ENCODE results near the gene GPR150.
A peak's percentile ranks its signal among the peaks of the same experiment; 100 is the strongest.

Gene GPR150

GRCh38 chr5:95620030-95620869, at the start of gene GPR150:
Gene GPR150 (plus strand): TSS chr5:95620087. CDS start chr5:95620276, 189 bp downstream.
- H3K9me3 ChIP-seq (ENCODE audit: control insufficient read depth, low read depth, low read length) = no peaks in the 10 kb centered on the region
- H3K27ac ChIP-seq (ENCODE audit: low read length) = no peak within 1 kb of the TSS
- peaks cover 8% of the 10 kb centered on the region for H3K4me1 ChIP-seq (ENCODE audit: control insufficient read depth, low read depth, low read length)
- H3K9ac ChIP-seq (ENCODE audit: low read length) = no peak within 1 kb of the TSS
- H3K36me3 ChIP-seq (ENCODE audit: control insufficient read depth, low read depth, low read length) = no peaks in the 10 kb centered on the region
- H3K4me3 ChIP-seq (ENCODE audit: low read length) = peak within 1 kb of the TSS; percentile 52
- peaks cover 53% of the 10 kb centered on the region for H3K27me3 ChIP-seq (ENCODE audit: control insufficient read depth, insufficient read depth, low read length)

- no peak overlapping the region for H3K27ac ChIP-seq (ENCODE audit: low read length)
- no peaks in the 10 kb centered on the region for H3K27me3 ChIP-seq (ENCODE audit: control insufficient read depth, insufficient read depth, low read length)
- H3K36me3 ChIP-seq (ENCODE audit: control insufficient read depth, low read depth, low read length) = peaks cover 3% of the 10 kb centered on the region
- no peak overlapping the region for H3K4me3 ChIP-seq (ENCODE audit: low read length)
- H3K9ac ChIP-seq (ENCODE audit: low read length) = no peak overlapping the region
- H3K9me3 ChIP-seq (ENCODE audit: control insufficient read depth, low read depth, low read length) = no peaks in the 10 kb centered on the region
- H3K4me1 ChIP-seq (ENCODE audit: control insufficient read depth, low read depth, low read length) = no peaks in the 10 kb centered on the region
Observed at GRCh38 chr5:95572016-95572415, 47.9 kb upstream of the GPR150 start.

GRCh38 chr5:95581576-95581975, 38.3 kb upstream of the GPR150 start:
- Histone ChIP-seq H3K36me3 (ENCODE audit: control insufficient read depth, low read depth, low read length) (no peaks in the 10 kb centered on the region), H3K9me3 (ENCODE audit: control insufficient read depth, low read depth, low read length) (no peaks in the 10 kb centered on the region), H3K27me3 (ENCODE audit: control insufficient read depth, insufficient read depth, low read length) (no peaks in the 10 kb centered on the region), H3K9ac (ENCODE audit: low read length) (no peak overlapping the region), H3K27ac (ENCODE audit: low read length) (no peak overlapping the region), H3K4me1 (ENCODE audit: control insufficient read depth, low read depth, low read length) (no peaks in the 10 kb centered on the region), H3K4me3 (ENCODE audit: low read length) (no peak overlapping the region)

- H3K36me3 ChIP-seq (ENCODE audit: control insufficient read depth, low read depth, low read length) = no peaks in the 10 kb centered on the region
- H3K9me3 ChIP-seq (ENCODE audit: control insufficient read depth, low read depth, low read length) = no peaks in the 10 kb centered on the region
- H3K27ac ChIP-seq (ENCODE audit: low read length) = no peak overlapping the region
- no peak overlapping the region for H3K4me3 ChIP-seq (ENCODE audit: low read length)
- H3K9ac ChIP-seq (ENCODE audit: low read length) = no peak overlapping the region
- H3K4me1 ChIP-seq (ENCODE audit: control insufficient read depth, low read depth, low read length) = no peaks in the 10 kb centered on the region
- H3K27me3 ChIP-seq (ENCODE audit: control insufficient read depth, insufficient read depth, low read length) = no peaks in the 10 kb centered on the region
Observed at GRCh38 chr5:95583992-95584391, 35.9 kb upstream of the GPR150 start.

- no peak overlapping the region for H3K9ac ChIP-seq (ENCODE audit: low read length)
- H3K4me1 ChIP-seq (ENCODE audit: control insufficient read depth, low read depth, low read length) = no peaks in the 10 kb centered on the region
- no peaks in the 10 kb centered on the region for H3K27me3 ChIP-seq (ENCODE audit: control insufficient read depth, insufficient read depth, low read length)
- H3K4me3 ChIP-seq (ENCODE audit: low read length) = no peak overlapping the region
- no peaks in the 10 kb centered on the region for H3K9me3 ChIP-seq (ENCODE audit: control insufficient read depth, low read depth, low read length)
- no peak overlapping the region for H3K27ac ChIP-seq (ENCODE audit: low read length)
- H3K36me3 ChIP-seq (ENCODE audit: control insufficient read depth, low read depth, low read length) = no peaks in the 10 kb centered on the region
Observed at GRCh38 chr5:95590880-95591279, 29.0 kb upstream of the GPR150 start.

GRCh38 chr5:95591490-95591901, 28.4 kb upstream of the GPR150 start:
- H3K36me3 ChIP-seq (ENCODE audit: control insufficient read depth, low read depth, low read length) = no peaks in the 10 kb centered on the region
- H3K27ac ChIP-seq (ENCODE audit: low read length) = no peak overlapping the region
- H3K4me3 ChIP-seq (ENCODE audit: low read length) = no peak overlapping the region
- H3K9me3 ChIP-seq (ENCODE audit: control insufficient read depth, low read depth, low read length) = no peaks in the 10 kb centered on the region
- no peak overlapping the region for H3K9ac ChIP-seq (ENCODE audit: low read length)
- H3K4me1 ChIP-seq (ENCODE audit: control insufficient read depth, low read depth, low read length) = no peaks in the 10 kb centered on the region
- H3K27me3 ChIP-seq (ENCODE audit: control insufficient read depth, insufficient read depth, low read length) = no peaks in the 10 kb centered on the region

GRCh38 chr5:95595289-95595931, 24.5 kb upstream of the GPR150 start:
- Histone ChIP-seq H3K27me3 (ENCODE audit: control insufficient read depth, insufficient read depth, low read length) (no peaks in the 10 kb centered on the region), H3K27ac (ENCODE audit: low read length) (no peak overlapping the region)

GRCh38 chr5:95599252-95599651, 20.6 kb upstream of the GPR150 start:
- Histone ChIP-seq H3K9ac (ENCODE audit: low read length) (no peak overlapping the region), H3K27me3 (ENCODE audit: control insufficient read depth, insufficient read depth, low read length) (no peaks in the 10 kb centered on the region), H3K36me3 (ENCODE audit: control insufficient read depth, low read depth, low read length) (peaks cover 4% of the 10 kb centered on the region), H3K9me3 (ENCODE audit: control insufficient read depth, low read depth, low read length) (no peaks in the 10 kb centered on the region), H3K4me3 (ENCODE audit: low read length) (no peak overlapping the region), H3K4me1 (ENCODE audit: control insufficient read depth, low read depth, low read length) (no peaks in the 10 kb centered on the region), H3K27ac (ENCODE audit: low read length) (no peak overlapping the region)

More at GRCh38 chr5:95595289-95595931, 24.5 kb upstream of the GPR150 start:
- no peaks in the 10 kb centered on the region for H3K4me1 ChIP-seq (ENCODE audit: control insufficient read depth, low read depth, low read length)
- no peaks in the 10 kb centered on the region for H3K9me3 ChIP-seq (ENCODE audit: control insufficient read depth, low read depth, low read length)
- no peak overlapping the region for H3K9ac ChIP-seq (ENCODE audit: low read length)
- H3K4me3 ChIP-seq (ENCODE audit: low read length) = no peak overlapping the region
- no peaks in the 10 kb centered on the region for H3K36me3 ChIP-seq (ENCODE audit: control insufficient read depth, low read depth, low read length)

- H3K36me3 ChIP-seq (ENCODE audit: control insufficient read depth, low read depth, low read length) = peaks cover 4% of the 10 kb centered on the region
- no peak overlapping the region for H3K4me3 ChIP-seq (ENCODE audit: low read length)
- H3K27ac ChIP-seq (ENCODE audit: low read length) = no peak overlapping the region
- H3K9ac ChIP-seq (ENCODE audit: low read length) = no peak overlapping the region
- H3K9me3 ChIP-seq (ENCODE audit: control insufficient read depth, low read depth, low read length) = no peaks in the 10 kb centered on the region
- no peaks in the 10 kb centered on the region for H3K27me3 ChIP-seq (ENCODE audit: control insufficient read depth, insufficient read depth, low read length)
- H3K4me1 ChIP-seq (ENCODE audit: control insufficient read depth, low read depth, low read length) = no peaks in the 10 kb centered on the region
Observed at GRCh38 chr5:95600557-95600956, 19.3 kb upstream of the GPR150 start.

- H3K36me3 ChIP-seq (ENCODE audit: control insufficient read depth, low read depth, low read length) = peaks cover 4% of the 10 kb centered on the region
- H3K27me3 ChIP-seq (ENCODE audit: control insufficient read depth, insufficient read depth, low read length) = no peaks in the 10 kb centered on the region
- H3K4me3 ChIP-seq (ENCODE audit: low read length) = no peak overlapping the region
- no peaks in the 10 kb centered on the region for H3K9me3 ChIP-seq (ENCODE audit: control insufficient read depth, low read depth, low read length)
- H3K4me1 ChIP-seq (ENCODE audit: control insufficient read depth, low read depth, low read length) = no peaks in the 10 kb centered on the region
- H3K27ac ChIP-seq (ENCODE audit: low read length) = no peak overlapping the region
- no peak overlapping the region for H3K9ac ChIP-seq (ENCODE audit: low read length)
Observed at GRCh38 chr5:95605786-95606185, 14.1 kb upstream of the GPR150 start.

GRCh38 chr5:95606419-95606818, 13.5 kb upstream of the GPR150 start:
- Histone ChIP-seq H3K27me3 (ENCODE audit: control insufficient read depth, insufficient read depth, low read length) (no peaks in the 10 kb centered on the region), H3K36me3 (ENCODE audit: control insufficient read depth, low read depth, low read length) (peaks cover 1% of the 10 kb centered on the region), H3K27ac (ENCODE audit: low read length) (no peak overlapping the region), H3K4me3 (ENCODE audit: low read length) (no peak overlapping the region), H3K9me3 (ENCODE audit: control insufficient read depth, low read depth, low read length) (no peaks in the 10 kb centered on the region), H3K9ac (ENCODE audit: low read length) (no peak overlapping the region), H3K4me1 (ENCODE audit: control insufficient read depth, low read depth, low read length) (no peaks in the 10 kb centered on the region)

- H3K4me3 ChIP-seq (ENCODE audit: low read length) = no peak overlapping the region
- no peaks in the 10 kb centered on the region for H3K36me3 ChIP-seq (ENCODE audit: control insufficient read depth, low read depth, low read length)
- no peaks in the 10 kb centered on the region for H3K27me3 ChIP-seq (ENCODE audit: control insufficient read depth, insufficient read depth, low read length)
- no peaks in the 10 kb centered on the region for H3K4me1 ChIP-seq (ENCODE audit: control insufficient read depth, low read depth, low read length)
- no peak overlapping the region for H3K27ac ChIP-seq (ENCODE audit: low read length)
- peaks cover 6% of the 10 kb centered on the region for H3K9me3 ChIP-seq (ENCODE audit: control insufficient read depth, low read depth, low read length)
- no peak overlapping the region for H3K9ac ChIP-seq (ENCODE audit: low read length)
Observed at GRCh38 chr5:95609711-95610110, 10.2 kb upstream of the GPR150 start.
